ENCODE results near the gene PRAC1. TPM values are rescaled to one million over a fixed set of nuclear protein-coding genes. Genes with fewer than 3 reads are reported as not detected.
A peak's percentile ranks its signal among the peaks of the same experiment; 100 is the strongest.

The PRAC1 gene
- not detected in 2 replicates for total RNA-seq

DNA sequence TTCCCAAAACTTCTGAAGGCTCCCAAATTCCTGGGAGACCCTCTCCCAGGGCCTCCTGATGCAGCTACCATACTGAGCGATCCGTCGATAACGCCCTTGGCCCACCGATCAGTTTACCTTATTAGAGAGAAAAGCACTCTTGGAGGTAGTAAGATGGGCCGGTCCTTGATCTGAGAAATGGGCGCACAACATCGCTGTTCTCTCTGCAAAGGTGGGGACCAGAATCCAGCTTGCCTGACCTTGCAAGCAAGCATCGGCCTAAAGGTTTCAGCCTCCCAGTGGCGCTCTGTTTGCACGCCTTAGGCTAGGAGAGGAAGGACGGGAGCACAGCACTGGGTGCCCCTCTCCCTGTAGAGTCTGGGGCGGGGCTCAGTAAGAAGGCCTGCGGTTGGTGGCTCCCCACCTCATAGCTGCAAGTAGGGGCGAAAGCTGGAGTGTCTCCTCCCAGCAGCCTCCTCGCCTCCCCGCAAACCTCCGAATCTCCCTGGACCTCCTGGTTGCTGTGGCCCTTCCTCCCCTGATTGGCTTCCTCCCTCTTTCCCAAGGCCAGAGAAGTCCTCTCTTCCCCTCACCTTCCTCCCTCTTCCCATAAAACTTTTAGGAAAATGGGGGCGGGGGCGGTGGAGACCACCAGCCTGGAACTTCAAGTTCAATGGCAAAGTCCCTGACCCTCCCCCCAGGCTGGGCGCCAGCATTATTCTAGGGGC lies at the start of gene PRAC1:
Gene PRAC1 (minus strand): TSS at position 318 of the 707 bp plus-strand sequence. CDS start 126 bp downstream, at position 192.
- TF ChIP-seq, protein P1, sequence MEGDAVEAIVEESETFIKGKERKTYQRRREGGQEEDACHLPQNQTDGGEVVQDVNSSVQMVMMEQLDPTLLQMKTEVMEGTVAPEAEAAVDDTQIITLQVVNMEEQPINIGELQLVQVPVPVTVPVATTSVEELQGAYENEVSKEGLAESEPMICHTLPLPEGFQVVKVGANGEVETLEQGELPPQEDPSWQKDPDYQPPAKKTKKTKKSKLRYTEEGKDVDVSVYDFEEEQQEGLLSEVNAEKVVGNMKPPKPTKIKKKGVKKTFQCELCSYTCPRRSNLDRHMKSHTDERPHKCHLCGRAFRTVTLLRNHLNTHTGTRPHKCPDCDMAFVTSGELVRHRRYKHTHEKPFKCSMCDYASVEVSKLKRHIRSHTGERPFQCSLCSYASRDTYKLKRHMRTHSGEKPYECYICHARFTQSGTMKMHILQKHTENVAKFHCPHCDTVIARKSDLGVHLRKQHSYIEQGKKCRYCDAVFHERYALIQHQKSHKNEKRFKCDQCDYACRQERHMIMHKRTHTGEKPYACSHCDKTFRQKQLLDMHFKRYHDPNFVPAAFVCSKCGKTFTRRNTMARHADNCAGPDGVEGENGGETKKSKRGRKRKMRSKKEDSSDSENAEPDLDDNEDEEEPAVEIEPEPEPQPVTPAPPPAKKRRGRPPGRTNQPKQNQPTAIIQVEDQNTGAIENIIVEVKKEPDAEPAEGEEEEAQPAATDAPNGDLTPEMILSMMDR (IDR thresholded peaks at IDR 0.05; ENCODE audit: insufficient read depth, low read length, severe bottlenecking), result no peak
- DNase-seq (ENCODE audit: low read depth) (no peak), FAIRE-seq (no peak)
- Histone ChIP-seq H3K36me3 (ENCODE audit: control insufficient read depth, insufficient read depth, low read length) (no peaks in the 10 kb centered on the region), H3K27me3 (ENCODE audit: control insufficient read depth, insufficient read depth, low read length) (peaks cover 88% of the 10 kb centered on the region), H3K4me3 (ENCODE audit: low read depth, low read length) (no peak within 1 kb of the TSS)

DNA sequence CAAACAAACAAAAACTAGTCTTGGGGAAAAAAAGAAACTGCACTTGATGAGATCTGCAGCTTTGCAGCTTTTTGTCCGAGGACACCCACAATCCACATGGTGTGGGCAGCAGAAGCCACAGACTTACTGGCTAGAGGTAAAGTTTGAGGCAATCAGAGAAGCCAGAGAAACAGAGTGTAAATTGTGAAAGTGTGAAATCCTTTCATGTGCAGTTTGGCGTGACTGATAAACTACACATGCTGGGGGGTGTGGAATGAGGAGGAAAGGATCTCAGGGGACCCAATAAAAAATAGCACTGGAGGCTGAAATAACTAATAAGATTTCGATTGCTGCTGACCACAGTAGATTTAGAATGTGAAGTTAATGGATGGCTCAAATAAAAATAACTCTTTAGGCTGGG lies 48.6 kb upstream of the PRAC1 start:
- peaks cover 2% of the 10 kb centered on the region for H3K27me3 ChIP-seq (ENCODE audit: control insufficient read depth, insufficient read depth, low read length)
- H3K36me3 ChIP-seq (ENCODE audit: control insufficient read depth, insufficient read depth, low read length), result no peaks in the 10 kb centered on the region
- H3K4me3 ChIP-seq (ENCODE audit: low read depth, low read length), result no peak overlapping the region
- no peak for FAIRE-seq
- no peak for DNase-seq (ENCODE audit: low read depth)
- TF ChIP-seq, protein P1 (IDR thresholded peaks at IDR 0.05; ENCODE audit: insufficient read depth, low read length, severe bottlenecking), result no peak

DNA sequence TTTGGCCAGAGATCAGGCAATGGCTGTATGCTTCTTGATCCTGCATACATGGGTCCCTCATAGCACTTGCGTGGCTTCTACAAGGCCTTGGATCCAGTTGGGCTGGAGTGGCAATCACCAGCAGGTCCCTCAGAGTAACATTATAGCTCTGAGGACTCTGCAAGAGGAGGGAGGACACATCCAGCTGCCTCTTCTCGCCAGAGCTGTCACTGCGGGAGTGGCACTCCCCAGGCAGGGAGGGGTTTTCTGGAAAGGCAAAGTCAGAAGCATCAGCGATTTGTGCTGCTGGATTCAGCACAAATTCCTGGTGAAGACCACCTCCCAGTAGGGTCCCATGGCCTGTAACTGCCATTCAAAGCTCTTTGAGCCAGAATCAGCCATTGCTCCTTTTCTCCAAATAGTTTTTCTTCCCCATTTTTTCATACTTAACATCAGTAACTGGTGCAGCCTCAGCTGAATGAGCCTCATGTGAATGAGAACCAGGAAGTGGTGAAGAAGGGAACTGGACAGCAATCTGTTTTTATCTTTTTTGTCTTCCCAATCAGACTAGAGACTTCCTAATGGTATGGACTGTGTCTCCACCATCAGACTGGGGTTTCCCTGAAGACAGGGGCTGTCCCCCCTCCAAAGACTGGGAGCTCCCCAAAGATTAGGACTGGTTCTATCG lies 46.8 kb upstream of the PRAC1 start:
- H3K36me3 ChIP-seq (ENCODE audit: control insufficient read depth, insufficient read depth, low read length), result no peaks in the 10 kb centered on the region
- TF ChIP-seq, protein P1 (IDR thresholded peaks at IDR 0.05; ENCODE audit: insufficient read depth, low read length, severe bottlenecking), result no peak
- peaks cover 2% of the 10 kb centered on the region for H3K27me3 ChIP-seq (ENCODE audit: control insufficient read depth, insufficient read depth, low read length)
- DNase-seq (ENCODE audit: low read depth) (no peak), FAIRE-seq (peak; percentile 18)
- H3K4me3 ChIP-seq (ENCODE audit: low read depth, low read length), result no peak overlapping the region

DNA sequence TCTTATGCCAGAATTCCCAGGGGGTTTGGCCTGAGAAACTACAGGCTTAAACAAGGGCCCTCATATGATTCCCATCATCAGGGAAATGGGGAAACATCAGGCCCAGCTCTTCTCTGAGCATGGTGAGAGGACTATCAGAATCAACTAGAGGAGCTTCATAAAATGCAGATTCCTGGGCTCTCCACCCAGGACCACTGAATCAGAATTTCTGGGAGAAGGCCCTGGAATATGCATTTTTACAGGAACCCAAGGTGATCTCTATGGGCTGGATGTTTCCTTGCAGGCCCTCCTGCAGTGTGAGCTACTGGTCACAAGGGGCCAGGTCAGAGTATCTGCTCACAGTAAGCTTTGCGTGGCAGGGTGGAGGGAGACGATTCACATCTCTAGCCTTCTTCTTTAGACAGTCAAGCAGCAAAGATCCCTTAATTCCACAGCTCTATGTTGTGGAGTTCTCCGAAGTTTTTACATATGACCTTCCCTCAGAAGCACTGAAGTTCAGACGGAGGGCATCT lies 45.0 kb upstream of the PRAC1 start:
- H3K36me3 ChIP-seq (ENCODE audit: control insufficient read depth, insufficient read depth, low read length), result no peaks in the 10 kb centered on the region

DNA sequence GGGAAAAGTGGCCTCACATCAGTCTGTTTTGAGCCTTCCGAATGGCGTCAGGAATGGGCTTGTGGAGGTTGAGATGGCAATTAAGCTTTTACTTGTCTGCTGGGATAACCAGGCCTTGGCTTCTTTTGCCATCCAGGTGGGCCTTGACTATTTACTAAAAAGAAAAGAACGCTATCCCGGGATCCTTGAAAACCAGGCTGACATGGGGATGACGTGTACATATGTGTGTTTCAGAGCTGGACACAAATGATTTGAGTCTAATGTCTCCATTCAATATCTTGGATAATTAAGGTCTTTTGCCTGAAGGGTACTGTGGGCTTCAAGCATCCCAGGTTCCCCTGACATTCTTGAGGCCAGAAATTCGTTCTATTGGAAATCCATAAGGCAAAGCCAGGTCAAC lies 38.8 kb upstream of the PRAC1 start:
- peaks cover 11% of the 10 kb centered on the region for H3K27me3 ChIP-seq (ENCODE audit: control insufficient read depth, insufficient read depth, low read length)
- DNase-seq (ENCODE audit: low read depth), result no peak
- no peak for FAIRE-seq
- no peak overlapping the region for H3K4me3 ChIP-seq (ENCODE audit: low read depth, low read length)
- H3K36me3 ChIP-seq (ENCODE audit: control insufficient read depth, insufficient read depth, low read length), result no peaks in the 10 kb centered on the region
- TF ChIP-seq, protein P1 (IDR thresholded peaks at IDR 0.05; ENCODE audit: insufficient read depth, low read length, severe bottlenecking), result no peak

More for the DNA sequence above, 45.0 kb upstream of the PRAC1 start:
- no peak overlapping the region for H3K4me3 ChIP-seq (ENCODE audit: low read depth, low read length)
- TF ChIP-seq, protein P1 (IDR thresholded peaks at IDR 0.05; ENCODE audit: insufficient read depth, low read length, severe bottlenecking), result no peak
- peaks cover 3% of the 10 kb centered on the region for H3K27me3 ChIP-seq (ENCODE audit: control insufficient read depth, insufficient read depth, low read length)
- DNase-seq (ENCODE audit: low read depth), result no peak
- FAIRE-seq, result no peak

Measured in bronchial epithelial cell (primary cell).